Central memory CD8-positive, alpha-beta T cell (primary cell): Measurements from ENCODE around the gene PLEKHA1.

Experiments
- ATAC-seq: fragments of 150-1000 bp; cut with Tn5 transposase; replicated peaks from 2 replicates; pipeline ENCODE4 v1.10.0; 2022; ENCODE audit warnings: mild to moderate bottlenecking, moderate FRiP score, moderate number of reproducible peaks; ENCODE audit not compliant: poor library complexity, severe bottlenecking; ENCODE audit errors: extremely low read depth
- DNase-seq, 2 donors: peaks; one replicate each; pipeline ENCODE4 v3.0.0; 2021; ENCODE audit warnings: low spot score in 2 of 2
- H3K27ac Mint-ChIP-seq: one replicate; pipeline ENCODE4 v1.8.0; 2022; ENCODE audit warnings: low read depth, mild to moderate bottlenecking, moderate library complexity, mixed read lengths
- H3K27me3 Mint-ChIP-seq: one replicate; pipeline ENCODE4 v1.8.0; 2022; ENCODE audit warnings: mixed read lengths
- H3K36me3 Mint-ChIP-seq: one replicate; pipeline ENCODE4 v1.8.0; 2022; ENCODE audit warnings: mild to moderate bottlenecking, moderate library complexity, mixed read lengths; ENCODE audit not compliant: insufficient read depth
- H3K4me1 Mint-ChIP-seq: one replicate; pipeline ENCODE4 v1.8.0; 2022; ENCODE audit warnings: mixed read lengths
- H3K4me3 Mint-ChIP-seq: one replicate; pipeline ENCODE4 v1.8.0; 2022; ENCODE audit warnings: mild to moderate bottlenecking, moderate library complexity, mixed read lengths
- H3K9me3 Mint-ChIP-seq: one replicate; pipeline ENCODE4 v1.8.0; 2022; ENCODE audit warnings: mixed read lengths

PLEKHA1 gene

GRCh38 chr10:122373721-122374120 lies 787 bp upstream of the PLEKHA1 start:
- H3K27me3 Mint-ChIP-seq, result peaks cover 11% of the 10 kb centered on the region
- DNase-seq (no peak), ATAC-seq (no peak)
- peaks cover 25% of the 10 kb centered on the region for H3K4me1 Mint-ChIP-seq
- peak overlapping the region; percentile 21 for H3K27ac Mint-ChIP-seq
- H3K36me3 Mint-ChIP-seq, result peaks cover 11% of the 10 kb centered on the region
- peak overlapping the region; percentile 84 for H3K4me3 Mint-ChIP-seq
- no peaks in the 10 kb centered on the region for H3K9me3 Mint-ChIP-seq

- H3K4me3 Mint-ChIP-seq, result peak overlapping the region; percentile 93
- H3K27me3 Mint-ChIP-seq, result peaks cover 11% of the 10 kb centered on the region
Measured at GRCh38 chr10:122374859-122375678, 561 bp downstream of the PLEKHA1 start.

GRCh38 chr10:122375679-122376160 lies 1.2 kb downstream of the PLEKHA1 start:
- ATAC-seq, result no peak
- Mint-ChIP-seq H3K9me3 (no peaks in the 10 kb centered on the region), H3K4me1 (peaks cover 45% of the 10 kb centered on the region), H3K27me3 (peaks cover 7% of the 10 kb centered on the region), H3K36me3 (peaks cover 12% of the 10 kb centered on the region), H3K4me3 (peak overlapping the region; percentile 93), H3K27ac (peak overlapping the region; percentile 94)
- DNase-seq, result no peak

More at GRCh38 chr10:122374859-122375678, 561 bp downstream of the PLEKHA1 start:
- peak; percentile 55 to 71 for DNase-seq
- peaks cover 39% of the 10 kb centered on the region for H3K4me1 Mint-ChIP-seq
- peak; percentile 69 for ATAC-seq
- H3K36me3 Mint-ChIP-seq, result peaks cover 12% of the 10 kb centered on the region
- peak overlapping the region; percentile 94 for H3K27ac Mint-ChIP-seq
- no peaks in the 10 kb centered on the region for H3K9me3 Mint-ChIP-seq

- Mint-ChIP-seq H3K27ac (no peak overlapping the region), H3K4me3 (peak overlapping the region; percentile 93), H3K4me1 (peaks cover 53% of the 10 kb centered on the region), H3K36me3 (peaks cover 12% of the 10 kb centered on the region), H3K27me3 (no peaks in the 10 kb centered on the region), H3K9me3 (no peaks in the 10 kb centered on the region)
- no peak for DNase-seq
- no peak for ATAC-seq
Measured at GRCh38 chr10:122376364-122376961, 2.0 kb downstream of the PLEKHA1 start.

GRCh38 chr10:122379041-122379440 lies 4.5 kb downstream of the PLEKHA1 start:
- Mint-ChIP-seq H3K27ac (peak overlapping the region; percentile 68), H3K9me3 (no peaks in the 10 kb centered on the region), H3K27me3 (no peaks in the 10 kb centered on the region), H3K4me1 (peaks cover 62% of the 10 kb centered on the region), H3K36me3 (peaks cover 10% of the 10 kb centered on the region), H3K4me3 (no peak overlapping the region)
- DNase-seq, result no peak
- ATAC-seq, result no peak

- no peak overlapping the region for H3K4me3 Mint-ChIP-seq
Measured at GRCh38 chr10:122379537-122379936, 5.0 kb downstream of the PLEKHA1 start.

GRCh38 chr10:122380703-122381102 lies 6.2 kb downstream of the PLEKHA1 start:
- DNase-seq, result no peak
- no peak for ATAC-seq
- H3K27me3 Mint-ChIP-seq, result no peaks in the 10 kb centered on the region
- H3K36me3 Mint-ChIP-seq, result peaks cover 3% of the 10 kb centered on the region
- H3K27ac Mint-ChIP-seq, result no peak overlapping the region
- no peaks in the 10 kb centered on the region for H3K9me3 Mint-ChIP-seq
- H3K4me1 Mint-ChIP-seq, result peaks cover 60% of the 10 kb centered on the region
- no peak overlapping the region for H3K4me3 Mint-ChIP-seq

More at GRCh38 chr10:122379537-122379936, 5.0 kb downstream of the PLEKHA1 start:
- Mint-ChIP-seq H3K4me1 (peaks cover 61% of the 10 kb centered on the region), H3K36me3 (peaks cover 6% of the 10 kb centered on the region), H3K9me3 (no peaks in the 10 kb centered on the region), H3K27ac (peak overlapping the region; percentile 68), H3K27me3 (no peaks in the 10 kb centered on the region)
- ATAC-seq (no peak), DNase-seq (no peak)

GRCh38 chr10:122381680-122382079 lies 7.2 kb downstream of the PLEKHA1 start:
- Mint-ChIP-seq H3K36me3 (peaks cover 3% of the 10 kb centered on the region), H3K4me3 (no peak overlapping the region), H3K27me3 (no peaks in the 10 kb centered on the region), H3K4me1 (peaks cover 59% of the 10 kb centered on the region), H3K9me3 (no peaks in the 10 kb centered on the region), H3K27ac (no peak overlapping the region)
- ATAC-seq (no peak), DNase-seq (no peak)

- no peak for DNase-seq
- ATAC-seq, result no peak
- no peaks in the 10 kb centered on the region for H3K9me3 Mint-ChIP-seq
- H3K27me3 Mint-ChIP-seq, result no peaks in the 10 kb centered on the region
- peaks cover 5% of the 10 kb centered on the region for H3K36me3 Mint-ChIP-seq
- H3K4me1 Mint-ChIP-seq, result peaks cover 65% of the 10 kb centered on the region
- peak overlapping the region; percentile 53 for H3K27ac Mint-ChIP-seq
- no peak overlapping the region for H3K4me3 Mint-ChIP-seq
Measured at GRCh38 chr10:122386514-122386913, 12.0 kb downstream of the PLEKHA1 start.

- peaks cover 61% of the 10 kb centered on the region for H3K4me1 Mint-ChIP-seq
- peaks cover 7% of the 10 kb centered on the region for H3K36me3 Mint-ChIP-seq
- no peak for ATAC-seq
- H3K9me3 Mint-ChIP-seq, result no peaks in the 10 kb centered on the region
- DNase-seq, result no peak
- no peak overlapping the region for H3K27ac Mint-ChIP-seq
- H3K27me3 Mint-ChIP-seq, result no peaks in the 10 kb centered on the region
- H3K4me3 Mint-ChIP-seq, result no peak overlapping the region
Measured at GRCh38 chr10:122387572-122387971, 13.1 kb downstream of the PLEKHA1 start.

- DNase-seq (no peak), ATAC-seq (no peak)
- no peak overlapping the region for H3K27ac Mint-ChIP-seq
- H3K27me3 Mint-ChIP-seq, result no peaks in the 10 kb centered on the region
- no peaks in the 10 kb centered on the region for H3K9me3 Mint-ChIP-seq
- H3K4me3 Mint-ChIP-seq, result no peak overlapping the region
- peaks cover 9% of the 10 kb centered on the region for H3K36me3 Mint-ChIP-seq
- peaks cover 62% of the 10 kb centered on the region for H3K4me1 Mint-ChIP-seq
Measured at GRCh38 chr10:122388287-122388997, 13.9 kb downstream of the PLEKHA1 start.

- Mint-ChIP-seq H3K27me3 (no peaks in the 10 kb centered on the region), H3K36me3 (peaks cover 18% of the 10 kb centered on the region), H3K9me3 (no peaks in the 10 kb centered on the region), H3K4me3 (no peak overlapping the region), H3K4me1 (peaks cover 55% of the 10 kb centered on the region), H3K27ac (no peak overlapping the region)
- no peak for ATAC-seq
- no peak for DNase-seq
Measured at GRCh38 chr10:122390271-122390670, 15.8 kb downstream of the PLEKHA1 start.
